ENCODE results near the gene MACROD2. TPM values are rescaled to one million over a fixed set of nuclear protein-coding genes. Genes with fewer than 3 reads are reported as not detected.

Gene MACROD2
- total RNA-seq, 1 experiment from 2014 or later: 1.5 TPM

DNA sequence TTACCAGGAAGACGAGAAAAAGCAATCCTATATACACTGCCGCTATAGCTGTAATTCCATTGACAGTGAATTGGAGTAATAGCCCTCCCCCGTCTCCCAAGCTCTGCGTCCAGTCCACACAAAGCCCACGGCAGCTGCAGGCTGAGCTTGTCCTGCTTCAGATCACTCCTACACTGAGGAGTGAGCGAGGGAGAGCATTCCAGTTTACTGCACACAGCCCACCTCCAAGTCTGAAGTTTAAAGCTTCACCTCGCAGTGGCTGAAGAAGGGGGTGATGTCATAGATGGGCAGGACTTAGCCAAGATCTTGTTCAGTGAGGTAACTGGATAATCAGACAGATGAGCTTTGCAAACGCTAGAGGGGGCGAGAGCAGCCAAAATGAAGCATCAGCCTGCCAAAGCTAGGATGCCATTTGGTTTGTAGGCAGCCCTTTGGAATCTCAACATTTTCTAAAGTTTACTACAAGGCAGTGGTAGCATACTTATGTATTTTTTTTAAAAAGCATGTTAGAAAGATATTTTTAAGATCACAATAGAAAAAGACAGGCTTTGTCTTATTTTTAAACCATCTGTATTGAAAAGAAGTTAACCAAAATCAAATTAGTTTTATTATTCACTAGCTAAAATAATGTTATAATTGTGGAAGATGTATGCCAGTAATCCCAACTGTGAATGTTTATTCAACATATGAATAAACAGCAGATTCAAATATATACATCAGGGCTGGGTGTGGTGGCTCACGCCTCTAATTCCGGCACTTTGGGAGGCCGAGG is 342.3 kb downstream of the MACROD2 start, which contains the start of gene FLRT3:
FLRT3 (minus strand) TSS at position 213 of the 772 bp plus-strand sequence. CDS start 10,106 bp downstream, outside the sequence.
- Histone ChIP-seq H3K27me3 (ENCODE audit: control insufficient read depth, insufficient read depth, low read length) (no peaks in the 10 kb centered on the region), H3K36me3 (replicated peaks; ENCODE audit: control insufficient read depth, insufficient read depth, low read length) (no peaks in the 10 kb centered on the region), H3K4me3 (ENCODE audit: insufficient read depth, low read depth, low read length) (peak within 1 kb of the TSS; percentile 29)
- DNase-seq: peak; percentile 28

DNA sequence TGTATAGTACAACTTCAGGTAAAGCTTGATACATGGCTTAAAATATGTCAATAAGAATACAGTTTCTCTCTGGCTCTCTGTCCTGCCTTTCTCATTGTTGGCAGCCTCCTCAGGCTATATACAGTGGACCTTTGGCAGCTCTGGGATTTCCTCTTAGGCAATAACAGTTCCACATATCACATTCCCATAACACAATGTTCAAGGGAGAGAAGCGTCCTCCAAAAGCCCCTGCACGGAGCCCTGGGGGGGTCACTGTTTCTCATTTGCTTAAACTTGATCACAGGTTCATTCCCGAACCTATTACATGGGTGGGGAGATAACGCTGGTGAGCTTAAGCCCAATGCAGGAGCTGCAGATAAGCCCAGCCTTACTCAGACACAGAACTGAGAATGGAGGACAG is 346.5 kb downstream of the MACROD2 start:
- Histone ChIP-seq H3K27me3 (ENCODE audit: control insufficient read depth, insufficient read depth, low read length) (no peaks in the 10 kb centered on the region), H3K4me3 (ENCODE audit: insufficient read depth, low read depth, low read length) (no peak overlapping the region), H3K36me3 (replicated peaks; ENCODE audit: control insufficient read depth, insufficient read depth, low read length) (no peaks in the 10 kb centered on the region)
- DNase-seq: no peak

DNA sequence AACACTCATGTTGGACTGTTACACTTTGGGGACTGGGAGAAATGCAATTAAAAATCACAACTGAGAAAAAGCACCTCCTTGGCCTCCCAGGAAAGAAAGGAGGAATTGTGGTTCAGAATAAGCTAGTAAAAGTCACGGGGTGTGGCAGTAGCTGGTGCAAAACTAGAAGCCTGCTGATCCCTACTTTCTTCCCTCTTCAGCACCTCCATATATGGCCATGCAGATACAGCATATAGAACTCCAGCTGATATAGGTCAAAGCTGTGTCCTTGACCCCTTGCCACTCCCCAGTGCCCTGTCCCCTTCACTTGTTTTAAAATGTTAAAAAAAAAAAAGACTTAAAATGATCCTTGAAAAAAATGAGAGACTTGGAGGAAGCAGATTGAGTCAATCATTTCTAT is 347.6 kb downstream of the MACROD2 start:
- no peak for DNase-seq
- no peaks in the 10 kb centered on the region for H3K36me3 ChIP-seq (replicated peaks; ENCODE audit: control insufficient read depth, insufficient read depth, low read length)
- H3K27me3 ChIP-seq (ENCODE audit: control insufficient read depth, insufficient read depth, low read length): no peaks in the 10 kb centered on the region
- no peak overlapping the region for H3K4me3 ChIP-seq (ENCODE audit: insufficient read depth, low read depth, low read length)

DNA sequence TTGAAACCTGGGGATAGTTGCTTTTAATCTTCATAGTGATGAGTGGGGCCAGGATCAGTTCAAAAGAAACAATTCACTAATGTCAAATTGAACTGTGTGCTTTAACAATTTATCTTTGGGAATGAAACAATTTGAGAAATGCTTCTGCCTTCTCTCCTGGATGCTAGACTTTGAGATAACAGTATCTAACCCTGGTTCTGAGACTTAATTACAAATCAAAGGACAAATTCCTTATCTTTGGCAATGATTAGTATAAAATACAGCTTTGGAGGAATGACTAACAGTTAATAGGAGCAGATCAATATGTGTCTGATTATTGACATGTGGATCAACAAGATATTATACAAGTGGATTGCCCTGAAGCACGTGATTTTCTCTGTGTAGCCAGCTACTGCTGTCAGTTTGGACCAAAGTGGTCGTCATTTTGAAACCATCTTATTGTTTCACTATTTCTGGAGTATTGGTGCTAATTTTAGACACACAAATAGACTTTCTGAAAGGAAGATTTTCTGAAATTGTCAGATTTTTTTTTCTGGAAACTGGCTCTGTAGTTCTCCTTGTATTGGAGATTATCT is 348.3 kb downstream of the MACROD2 start:
- no peak for DNase-seq
- Histone ChIP-seq H3K36me3 (replicated peaks; ENCODE audit: control insufficient read depth, insufficient read depth, low read length) (no peaks in the 10 kb centered on the region), H3K4me3 (ENCODE audit: insufficient read depth, low read depth, low read length) (no peak overlapping the region), H3K27me3 (ENCODE audit: control insufficient read depth, insufficient read depth, low read length) (no peaks in the 10 kb centered on the region)

DNA sequence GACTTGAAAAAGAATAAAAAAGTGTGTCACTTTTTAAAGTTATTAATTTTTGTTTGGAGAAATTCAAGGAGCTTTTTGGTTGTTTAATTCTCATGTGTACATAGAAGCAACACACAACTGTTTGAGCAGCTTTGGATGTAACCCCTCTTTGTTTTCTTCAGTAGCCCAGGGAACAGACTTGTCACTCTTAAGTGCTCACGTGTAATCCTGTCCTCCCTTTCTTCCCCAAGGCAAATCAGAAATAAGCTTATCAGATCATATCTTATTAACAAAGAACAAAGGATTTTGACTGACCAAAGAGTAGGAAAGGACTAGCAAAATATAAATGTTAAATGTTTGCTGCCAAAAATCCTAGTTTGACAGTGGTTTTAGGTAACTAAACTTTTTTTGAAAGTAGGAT is 349.4 kb downstream of the MACROD2 start:
- H3K36me3 ChIP-seq (replicated peaks; ENCODE audit: control insufficient read depth, insufficient read depth, low read length): no peaks in the 10 kb centered on the region
- H3K4me3 ChIP-seq (ENCODE audit: insufficient read depth, low read depth, low read length): no peak overlapping the region
- no peaks in the 10 kb centered on the region for H3K27me3 ChIP-seq (ENCODE audit: control insufficient read depth, insufficient read depth, low read length)
- DNase-seq: no peak

DNA sequence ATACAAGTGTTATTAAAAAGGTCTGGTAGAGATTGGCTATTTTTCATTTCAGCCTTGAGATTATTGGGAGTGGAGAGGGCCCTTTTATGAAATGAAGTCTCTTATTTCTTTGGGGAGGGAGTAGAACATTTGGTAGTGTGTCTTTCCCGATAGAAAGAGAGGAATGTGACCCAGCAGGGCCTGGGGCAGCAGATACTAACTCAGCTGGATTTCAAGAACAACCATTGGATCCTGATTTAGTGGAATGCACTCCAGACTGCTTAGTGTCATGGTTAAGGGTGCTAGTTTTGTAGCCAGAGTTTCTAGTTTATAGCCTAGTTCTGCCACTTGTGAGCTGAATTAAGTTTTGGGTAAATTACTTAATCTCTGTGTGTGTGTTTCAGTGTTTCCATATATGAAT is 360.5 kb downstream of the MACROD2 start:
- no peak for DNase-seq
- no peaks in the 10 kb centered on the region for H3K27me3 ChIP-seq (ENCODE audit: control insufficient read depth, insufficient read depth, low read length)
- no peaks in the 10 kb centered on the region for H3K36me3 ChIP-seq (replicated peaks; ENCODE audit: control insufficient read depth, insufficient read depth, low read length)

DNA sequence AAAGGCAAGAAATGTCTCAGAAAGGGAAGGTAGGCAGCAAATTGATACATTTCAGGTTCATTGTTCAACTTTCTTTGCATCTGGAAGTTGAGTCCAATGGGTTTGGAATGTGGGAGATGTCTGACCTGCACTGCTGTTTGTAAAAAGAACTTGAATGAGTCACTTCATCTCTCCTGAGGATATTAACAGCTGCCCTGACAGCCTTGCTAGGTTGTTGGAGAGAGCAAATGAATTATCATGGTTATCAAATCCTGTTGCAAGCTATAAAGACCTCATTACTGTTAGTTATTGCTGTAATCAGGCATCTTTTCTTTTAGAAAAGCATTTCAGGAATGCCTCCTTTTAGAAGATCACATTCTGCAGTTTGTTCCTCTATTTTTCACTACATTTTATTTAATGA is 365.1 kb downstream of the MACROD2 start:
- H3K4me3 ChIP-seq (ENCODE audit: insufficient read depth, low read depth, low read length): no peak overlapping the region
- H3K36me3 ChIP-seq (replicated peaks; ENCODE audit: control insufficient read depth, insufficient read depth, low read length): no peaks in the 10 kb centered on the region
- no peaks in the 10 kb centered on the region for H3K27me3 ChIP-seq (ENCODE audit: control insufficient read depth, insufficient read depth, low read length)
- no peak for DNase-seq

More for the DNA sequence above, 360.5 kb downstream of the MACROD2 start:
- no peak overlapping the region for H3K4me3 ChIP-seq (ENCODE audit: insufficient read depth, low read depth, low read length)

DNA sequence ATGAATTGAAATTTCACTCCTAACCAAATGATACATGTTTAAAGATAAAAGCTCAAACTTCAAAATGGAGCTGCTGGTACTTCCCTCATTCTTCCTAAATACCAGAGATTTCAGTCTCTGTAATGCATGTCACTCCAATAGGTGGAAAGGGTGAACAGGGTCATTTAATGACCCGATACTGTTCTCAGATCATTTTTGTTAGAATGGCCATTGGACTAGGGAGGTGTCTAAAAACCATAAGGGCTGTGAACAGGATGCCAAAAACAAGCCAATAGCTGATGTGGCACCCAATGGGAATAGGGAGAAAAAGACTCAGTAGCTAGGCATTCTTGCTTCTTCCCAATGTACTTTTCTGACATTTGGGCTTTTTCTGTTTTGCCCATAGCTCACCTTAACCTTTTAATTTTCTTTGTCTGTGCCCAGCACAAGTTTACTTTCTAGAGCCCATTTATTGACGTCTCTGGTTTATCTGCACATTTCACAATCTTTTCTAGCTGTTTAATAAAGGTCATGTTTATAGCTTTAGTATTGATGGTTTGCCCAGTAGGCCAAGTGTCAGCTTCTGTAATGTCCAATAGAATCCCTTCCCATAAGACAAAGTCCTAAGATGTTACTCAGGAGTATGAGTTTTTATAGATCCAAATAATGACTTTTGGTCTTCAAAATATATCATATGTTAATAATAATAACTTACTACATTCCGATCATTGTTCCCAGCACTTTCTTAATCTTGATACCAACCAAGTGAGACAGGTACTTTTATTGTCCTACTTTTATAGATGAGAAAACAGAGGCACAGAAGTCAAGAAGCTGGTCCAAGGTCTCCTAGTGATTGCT is 366.4 kb downstream of the MACROD2 start:
- no peak for DNase-seq
- no peaks in the 10 kb centered on the region for H3K36me3 ChIP-seq (replicated peaks; ENCODE audit: control insufficient read depth, insufficient read depth, low read length)
- no peaks in the 10 kb centered on the region for H3K27me3 ChIP-seq (ENCODE audit: control insufficient read depth, insufficient read depth, low read length)
- no peak overlapping the region for H3K4me3 ChIP-seq (ENCODE audit: insufficient read depth, low read depth, low read length)

DNA sequence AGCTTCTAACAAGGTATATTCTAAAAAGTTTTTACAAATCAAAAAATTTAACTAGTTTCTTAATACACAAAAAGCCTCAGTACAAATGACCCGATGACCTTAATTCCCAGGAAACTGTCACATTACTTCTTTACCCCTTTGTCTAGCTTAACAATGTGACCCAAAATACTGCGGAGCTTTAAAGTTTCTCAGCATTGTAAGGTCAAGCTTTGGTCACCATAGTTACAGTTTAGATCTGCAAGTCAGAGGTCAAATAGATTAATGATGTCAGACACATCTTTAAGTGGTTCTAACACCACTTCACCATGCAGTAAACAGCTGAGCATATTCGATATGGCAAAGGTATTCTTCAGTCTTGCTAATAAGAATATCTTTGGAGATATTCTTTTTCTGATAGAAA is 378.9 kb downstream of the MACROD2 start:
- no peak for DNase-seq

DNA sequence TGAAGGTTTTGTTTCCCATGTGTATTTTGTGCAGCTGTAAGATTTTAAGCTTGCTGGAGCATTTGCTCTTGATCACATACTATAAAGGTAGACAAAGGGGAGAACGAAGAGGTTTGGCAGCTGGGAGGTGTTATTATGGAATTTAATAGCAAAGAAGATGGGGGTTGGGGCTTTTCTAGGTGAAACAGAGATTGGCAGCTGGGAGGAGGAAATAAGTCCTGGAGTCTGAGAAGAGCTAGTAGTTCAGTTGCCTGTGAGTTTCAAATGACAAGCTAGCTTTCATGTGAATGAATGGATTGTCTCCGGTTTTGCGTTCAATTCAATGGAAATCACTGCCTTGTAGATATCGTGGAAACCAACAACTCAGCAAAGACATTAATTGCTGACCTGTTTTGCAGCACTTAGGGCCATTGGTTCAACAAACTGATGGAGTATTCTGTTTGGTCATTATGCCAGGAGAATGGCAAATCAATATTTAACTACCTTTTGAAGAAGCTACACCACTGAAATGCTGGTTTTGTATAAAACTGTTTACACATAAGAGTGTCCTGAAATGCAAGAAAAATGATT is 380.2 kb downstream of the MACROD2 start:
- H3K4me3 ChIP-seq (ENCODE audit: insufficient read depth, low read depth, low read length): no peak overlapping the region
- no peaks in the 10 kb centered on the region for H3K36me3 ChIP-seq (replicated peaks; ENCODE audit: control insufficient read depth, insufficient read depth, low read length)
- H3K27me3 ChIP-seq (ENCODE audit: control insufficient read depth, insufficient read depth, low read length): no peaks in the 10 kb centered on the region
- no peak for DNase-seq

More for the DNA sequence above, 378.9 kb downstream of the MACROD2 start:
- no peaks in the 10 kb centered on the region for H3K27me3 ChIP-seq (ENCODE audit: control insufficient read depth, insufficient read depth, low read length)
- H3K4me3 ChIP-seq (ENCODE audit: insufficient read depth, low read depth, low read length): no peak overlapping the region
- H3K36me3 ChIP-seq (replicated peaks; ENCODE audit: control insufficient read depth, insufficient read depth, low read length): no peaks in the 10 kb centered on the region

DNA sequence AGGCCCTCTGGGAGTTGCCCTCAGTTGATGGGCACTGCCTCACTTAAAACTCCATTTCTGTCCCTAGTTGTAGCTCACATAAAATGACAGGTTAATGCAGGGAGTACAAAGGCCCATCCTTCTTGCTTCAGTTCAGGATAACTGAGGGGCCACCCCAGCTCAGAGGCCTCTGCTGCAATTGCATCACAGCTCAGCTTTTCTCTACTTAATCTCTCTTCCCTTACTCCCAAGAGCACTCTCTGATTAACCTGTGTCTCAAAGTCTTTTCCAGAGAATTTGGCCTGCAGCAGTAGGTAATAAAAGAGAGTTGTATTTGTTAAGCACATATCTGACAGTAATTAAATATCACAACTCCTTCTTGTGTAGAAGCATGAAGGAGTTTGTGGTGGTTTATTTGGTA is 383.0 kb downstream of the MACROD2 start:
- H3K36me3 ChIP-seq (replicated peaks; ENCODE audit: control insufficient read depth, insufficient read depth, low read length): no peaks in the 10 kb centered on the region
- DNase-seq: no peak
- no peaks in the 10 kb centered on the region for H3K27me3 ChIP-seq (ENCODE audit: control insufficient read depth, insufficient read depth, low read length)
- H3K4me3 ChIP-seq (ENCODE audit: insufficient read depth, low read depth, low read length): no peak overlapping the region

DNA sequence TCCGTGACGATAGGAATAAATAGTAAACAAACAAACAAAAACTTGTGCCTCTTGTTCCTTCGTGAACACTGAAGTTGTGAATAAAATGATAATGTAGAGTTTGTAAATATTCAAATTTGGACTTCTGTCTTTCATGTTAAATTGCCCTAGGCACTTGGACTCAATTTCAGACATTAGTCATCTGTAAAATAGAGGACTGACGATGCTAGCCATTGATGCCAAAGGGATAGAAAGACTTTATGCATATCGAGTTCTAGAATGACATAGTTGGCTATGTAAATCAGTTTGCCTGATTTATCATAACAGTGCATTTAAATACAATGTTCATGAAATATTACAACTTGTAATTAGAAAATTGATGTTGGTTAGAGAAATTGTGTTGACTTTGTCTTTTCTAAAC is 388.0 kb downstream of the MACROD2 start:
- H3K36me3 ChIP-seq (replicated peaks; ENCODE audit: control insufficient read depth, insufficient read depth, low read length): no peaks in the 10 kb centered on the region
- H3K4me3 ChIP-seq (ENCODE audit: insufficient read depth, low read depth, low read length): no peak overlapping the region
- DNase-seq: no peak
- no peaks in the 10 kb centered on the region for H3K27me3 ChIP-seq (ENCODE audit: control insufficient read depth, insufficient read depth, low read length)

DNA sequence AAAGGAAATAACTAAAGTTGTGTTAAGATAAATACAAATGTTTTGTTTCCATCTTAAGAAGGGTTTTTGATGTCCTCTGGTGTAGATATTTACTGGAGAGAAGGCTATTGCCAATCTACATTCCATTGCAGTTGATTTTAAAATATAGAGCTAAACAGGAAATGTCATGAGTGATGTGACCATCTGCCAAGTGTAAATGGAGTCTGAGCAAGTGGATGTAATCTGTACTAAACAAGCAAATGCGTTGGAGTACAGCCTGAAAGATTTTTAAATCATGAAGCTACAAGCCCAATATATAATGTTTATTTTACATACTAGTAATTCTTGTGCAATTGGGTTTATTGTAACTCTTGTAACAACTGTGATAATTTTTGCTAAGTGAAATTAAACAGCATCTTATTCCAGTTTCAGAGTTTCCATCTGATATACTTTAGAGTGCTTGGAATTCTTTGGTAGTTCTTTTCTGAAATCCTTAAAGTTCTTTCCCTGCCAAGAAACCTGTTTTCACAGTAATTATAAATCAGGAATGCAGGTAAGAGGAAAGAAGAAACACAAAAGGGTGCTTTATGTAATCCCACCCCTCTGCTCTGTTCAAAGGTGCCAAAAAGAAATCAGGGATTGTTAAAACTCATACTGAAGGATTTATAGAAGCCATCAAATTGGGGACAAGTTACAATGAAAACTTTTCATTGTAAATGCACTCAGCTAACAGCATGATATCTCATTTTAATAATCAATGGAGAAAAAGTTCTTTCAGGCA is 389.3 kb downstream of the MACROD2 start:
- Histone ChIP-seq H3K4me3 (ENCODE audit: insufficient read depth, low read depth, low read length) (no peak overlapping the region), H3K36me3 (replicated peaks; ENCODE audit: control insufficient read depth, insufficient read depth, low read length) (no peaks in the 10 kb centered on the region), H3K27me3 (ENCODE audit: control insufficient read depth, insufficient read depth, low read length) (no peaks in the 10 kb centered on the region)
- DNase-seq: no peak

DNA sequence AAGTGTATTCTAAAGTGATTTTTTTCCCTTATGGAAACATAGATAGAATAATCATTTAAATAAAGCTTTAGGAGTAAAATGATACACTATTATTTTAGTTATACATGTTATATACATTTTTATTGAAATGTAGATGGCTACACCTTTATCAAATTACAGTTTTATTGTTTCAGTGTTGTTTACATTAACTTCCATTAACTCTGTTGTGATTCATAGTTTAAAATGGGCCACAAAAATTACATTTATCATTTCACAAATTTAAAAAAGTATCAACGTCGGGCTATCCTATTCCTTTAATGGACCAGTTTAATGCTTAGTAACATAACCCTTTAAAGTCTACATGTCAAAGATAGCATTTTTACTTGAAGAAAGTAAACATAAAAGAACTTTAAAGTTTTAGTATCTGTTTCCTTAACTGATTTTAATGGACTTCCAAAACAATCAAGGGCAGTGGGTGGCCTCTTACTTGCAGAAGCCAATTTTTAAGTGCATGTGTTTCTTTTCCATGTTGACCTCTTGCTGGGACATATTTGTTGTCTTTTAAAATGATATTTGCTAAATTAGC is 389.9 kb downstream of the MACROD2 start:
- DNase-seq: no peak
- Histone ChIP-seq H3K4me3 (ENCODE audit: insufficient read depth, low read depth, low read length) (no peak overlapping the region), H3K36me3 (replicated peaks; ENCODE audit: control insufficient read depth, insufficient read depth, low read length) (no peaks in the 10 kb centered on the region), H3K27me3 (ENCODE audit: control insufficient read depth, insufficient read depth, low read length) (no peaks in the 10 kb centered on the region)

Data from H7 (cell line).